ENCODE data around the gene LGALS7. TPM values are rescaled to one million over a fixed set of nuclear protein-coding genes. Genes with fewer than 3 reads are reported as not detected.

Gene LGALS7
- total RNA-seq: not detected in 2 replicates

DNA sequence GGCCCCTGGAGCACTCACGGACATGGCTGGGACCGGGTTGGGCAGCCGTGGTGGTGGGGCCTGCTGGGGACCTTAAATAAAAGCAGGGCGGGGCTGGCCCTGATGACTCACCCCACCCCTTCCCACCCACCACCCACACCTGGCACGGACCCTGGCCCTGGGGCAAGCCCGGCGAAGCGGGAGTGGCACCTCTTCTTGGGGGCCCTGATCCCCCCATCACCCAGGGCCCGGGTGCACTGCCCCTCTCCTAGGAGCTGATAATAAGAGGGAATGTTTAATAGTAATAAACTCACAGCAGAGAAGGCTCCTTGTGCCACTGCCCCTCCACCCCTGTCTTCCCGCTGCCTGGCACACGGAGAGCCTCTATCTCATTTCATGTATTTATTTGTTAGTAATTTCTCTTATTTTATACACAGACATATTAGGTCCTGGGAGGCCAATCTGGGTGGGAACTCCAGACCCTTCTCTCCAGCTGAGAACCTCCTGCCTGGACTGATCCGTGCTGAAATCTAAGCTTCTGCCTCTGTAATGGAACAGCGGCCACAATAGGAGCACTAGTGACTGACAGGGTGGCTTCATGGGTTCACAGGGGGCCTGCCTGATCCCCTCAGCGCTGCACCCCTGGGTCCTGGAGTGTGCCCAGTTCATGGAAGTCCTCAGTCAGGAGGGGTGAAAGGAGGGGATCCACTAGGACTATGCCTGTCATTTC is at the start of gene LGALS7:
Gene LGALS7, minus strand, starts transcription at position 49 of the 709 bp plus-strand sequence. Its CDS starts 25 bp downstream, at position 24.

DNA sequence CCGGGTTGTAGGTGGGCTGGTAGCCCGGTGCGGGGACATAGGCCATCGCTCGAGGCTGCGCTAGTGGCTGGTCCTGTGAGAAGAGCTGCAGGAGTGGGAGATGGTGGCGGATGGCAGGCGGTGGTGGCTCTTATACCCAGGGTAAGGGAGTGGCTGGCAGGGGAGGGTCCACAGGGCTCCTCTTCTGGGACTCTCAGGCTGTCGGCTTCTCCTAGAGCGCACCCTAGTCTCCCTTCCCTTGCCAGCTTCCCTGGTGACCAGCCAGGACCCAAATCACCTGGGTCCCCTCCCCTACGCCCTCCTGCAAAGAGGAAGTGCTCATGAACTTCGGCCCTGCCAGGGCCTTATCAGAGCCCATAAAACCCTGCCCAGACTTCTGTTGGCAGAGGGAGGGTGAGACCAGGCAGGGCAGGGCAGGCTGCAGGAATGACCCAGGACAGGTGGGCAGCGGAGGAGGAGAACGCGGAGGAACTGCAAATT is 39.6 kb upstream of the LGALS7 start, which contains the start of gene LGALS4:
Gene LGALS4, minus strand, starts transcription at position 105 of the 480 bp plus-strand sequence. Its CDS starts 59 bp downstream, at position 46.

DNA sequence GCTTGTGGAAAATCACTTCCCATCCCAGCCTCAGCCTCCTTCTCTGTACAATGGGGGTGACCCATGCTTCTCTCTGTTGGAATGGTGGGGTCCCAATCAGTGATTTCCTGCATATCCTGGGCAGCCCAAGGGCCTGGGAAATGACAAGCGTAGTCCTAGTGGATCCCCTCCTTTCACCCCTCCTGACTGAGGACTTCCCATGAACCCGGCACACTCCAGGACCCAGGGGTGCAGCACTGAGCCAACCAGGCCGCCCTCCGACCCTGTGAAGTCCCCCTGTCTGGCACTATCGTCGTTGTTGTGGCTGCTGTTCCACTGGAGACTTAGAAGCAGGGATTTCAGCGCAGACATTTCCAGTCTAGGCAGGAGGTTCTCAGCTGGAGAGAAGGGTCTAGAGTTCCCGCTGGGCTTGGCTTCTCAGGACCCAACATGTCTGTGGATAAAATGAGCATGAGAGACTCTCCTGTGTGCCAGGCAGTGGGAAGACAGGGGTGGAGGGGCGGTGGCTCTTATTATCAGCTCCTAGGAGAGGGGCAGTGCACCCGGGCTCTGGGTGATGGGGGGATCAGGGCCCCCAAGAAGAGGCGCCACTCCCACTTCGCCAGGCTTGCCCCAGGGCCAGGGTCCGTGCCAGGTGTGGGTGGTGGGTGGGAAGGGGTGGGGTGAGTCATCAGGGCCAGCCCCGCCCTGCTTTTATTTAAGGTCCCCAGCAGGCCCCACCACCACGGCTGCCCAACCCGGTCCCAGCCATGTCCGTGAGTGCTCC is 15.3 kb upstream of the LGALS7 start, which contains the start of gene LGALS7B:
Gene LGALS7B, plus strand, starts transcription at position 723 of the 766 bp plus-strand sequence. Its CDS starts 27 bp downstream, at position 750.

GRCh38 chr19:38744298-38744681 is 29.0 kb downstream of the LGALS7 start, which contains the start of gene CAPN12:
Gene CAPN12, minus strand, starts transcription at chr19:38744474. Its CDS starts 309 bp downstream, at chr19:38744165.

Other genes starting within 250 kb of the LGALS7 start
- not detected in 2 replicates for gene MAP4K1, start 155.6 kb downstream of the LGALS7 start, total RNA-seq
- gene EIF3K, start 154.3 kb downstream of the LGALS7 start, total RNA-seq: 306 and 455 TPM in 2 replicates
- 210 and 351 TPM in 2 replicates for gene ACTN4, start 125.9 kb downstream of the LGALS7 start, total RNA-seq
- gene CAPN12, start 29.0 kb downstream of the LGALS7 start, total RNA-seq: 0.13 and 0.16 TPM in 2 replicates
- not detected in 2 replicates for gene LGALS7B, start 15.7 kb upstream of the LGALS7 start, total RNA-seq
- gene LGALS4, start 39.4 kb upstream of the LGALS7 start, total RNA-seq: not detected in 2 replicates
- gene ECH1, start 58.3 kb upstream of the LGALS7 start, total RNA-seq: 66.3 and 91.7 TPM in 2 replicates
- 221 and 279 TPM in 2 replicates for gene HNRNPL, start 76.5 kb upstream of the LGALS7 start, total RNA-seq
- 4.5 and 5.8 TPM in 2 replicates for gene RINL, start 104.8 kb upstream of the LGALS7 start, total RNA-seq
- gene SIRT2, start 126.1 kb upstream of the LGALS7 start, total RNA-seq: 43.0 and 53.8 TPM in 2 replicates
- gene NFKBIB, start 126.5 kb upstream of the LGALS7 start, total RNA-seq: 16.2 and 20.2 TPM in 2 replicates
- gene CCER2, start 138.7 kb upstream of the LGALS7 start, total RNA-seq: 0.16 TPM in 1 of 2 replicates, not detected in the other
- gene SARS2, start 157.2 kb upstream of the LGALS7 start, total RNA-seq: 27.8 and 32.5 TPM in 2 replicates
- gene MRPS12, start 157.4 kb upstream of the LGALS7 start, total RNA-seq: 32.4 and 61.2 TPM in 2 replicates
- 24.3 and 39.8 TPM in 2 replicates for gene FBXO17, start 202.2 kb upstream of the LGALS7 start, total RNA-seq